ENCODE data around the gene NEK5. TPM values are rescaled to one million over a fixed set of nuclear protein-coding genes. Genes with fewer than 3 reads are reported as not detected.

The NEK5 gene
- total and polyA plus RNA-seq, 2 donors (not counting 3 experiments of a cell fraction or from before 2014, with no cell fraction given): 0.03 to 0.18 TPM

- Histone ChIP-seq H3K36me3 (ENCODE audit: control insufficient read depth in 2 of 2, extremely low read depth in 1 of 2, insufficient read depth in 2 of 2, low read length in 2 of 2) (no peaks in the 10 kb centered on the region), H3K9me3 (replicated peaks; ENCODE audit: control insufficient read depth, insufficient read depth, low read length) (no peaks in the 10 kb centered on the region), H3K27me3 (ENCODE audit: control insufficient read depth in 2 of 2, insufficient read depth in 2 of 2, low read length in 2 of 2) (peaks cover 0 to 3% of the 10 kb centered on the region in 2 experiments), H4K20me1 (replicated peaks; ENCODE audit: control insufficient read depth, extremely low read depth, insufficient read depth, low read length) (no peaks in the 10 kb centered on the region), H3K4me1 (ENCODE audit: control insufficient read depth, extremely low read depth, insufficient read depth, low read length) (peaks cover 8% of the 10 kb centered on the region), H3K79me2 (ENCODE audit: control insufficient read depth, insufficient read depth, low read length) (no peaks in the 10 kb centered on the region), H3K4me3 (replicated peaks in 1 of 3; ENCODE audit: insufficient read depth in 1 of 3, low read depth in 1 of 3, low read length in 3 of 3) (peak overlapping the region; percentile 54 to 69 (median 68)), H2AFZ (ENCODE audit: low read depth, low read length) (peak overlapping the region; percentile 62), H3K27ac (ENCODE audit: insufficient read depth, low read depth, low read length) (no peak overlapping the region), H3K9ac (replicated peaks; ENCODE audit: extremely low read depth, insufficient read depth, low read length) (no peak overlapping the region), H3K4me2 (ENCODE audit: insufficient read depth, low read length) (peak overlapping the region; percentile 99), H3K9me1 (replicated peaks; ENCODE audit: control insufficient read depth, extremely low read depth, insufficient read depth, low read length) (no peaks in the 10 kb centered on the region)
- POLR2A ChIA-PET: no interaction called here
- no TSS peak for BruUV-seq (replicated peaks)
- peak; percentile 79 for DNase-seq (ENCODE audit: low read depth, low spot score)
- CTCF ChIA-PET: interaction anchor here (0.6 to 4.9 kb wide), 51 partner anchors 9 to 1003 kb away, joined by 3 to 115 read pairs (median 5); partner anchors contain the start of genes ALG11, INTS6, TMEM272 and VPS36
- intact Hi-C loops (cut with micrococcal nuclease) (loop anchor here (1.0 to 10.0 kb wide), 10 partner anchors 31 to 843 kb away; partner anchors contain the start of genes INTS6, NEK3, VPS36 and WDFY2), dilution Hi-C loops (cut with MboI; ENCODE audit: extremely low pct_ligation_motif_present, low sequenced_read_pairs) (no loop called here)
- peak; percentile 76 for FAIRE-seq
- TF ChIP-seq EZH2 (IDR thresholded peaks at IDR 0.05; ENCODE audit: borderline replicate concordance, low read depth, low read length, severe bottlenecking): no peak
- no peak for TF ChIP-seq JUN (IDR thresholded peaks at IDR 0.05; ENCODE audit: borderline replicate concordance, insufficient read depth, insufficient read length, low read depth)
- TF ChIP-seq POLR2A (IDR thresholded peaks at IDR 0.05; ENCODE audit: low read depth, low read length): no peak
- TF ChIP-seq POLR2AphosphoS5 (IDR thresholded peaks at IDR 0.05; ENCODE audit: insufficient read depth, low read depth, low read length): no peak
- TF ChIP-seq CTCF (IDR thresholded peaks at IDR 0.05; ENCODE audit: extremely low read depth in 1 of 2, insufficient read depth in 1 of 2, low read depth in 1 of 2, low read length in 2 of 2): peak; percentile 73 to 82
- TF ChIP-seq, protein P1, sequence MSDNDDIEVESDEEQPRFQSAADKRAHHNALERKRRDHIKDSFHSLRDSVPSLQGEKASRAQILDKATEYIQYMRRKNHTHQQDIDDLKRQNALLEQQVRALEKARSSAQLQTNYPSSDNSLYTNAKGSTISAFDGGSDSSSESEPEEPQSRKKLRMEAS (IDR thresholded peaks at IDR 0.05; ENCODE audit: insufficient read depth, insufficient read length): no peak
Measured at GRCh38 chr13:52127783-52128702, 830 bp downstream of the NEK5 start.

Measured in endothelial cell of umbilical vein (primary cell).